ENCODE measurements around the gene GSE1. TPM values are rescaled to one million over a fixed set of nuclear protein-coding genes. Genes with fewer than 3 reads are reported as not detected.
A peak's percentile ranks its signal among the peaks of the same experiment; 100 is the strongest.

The GSE1 gene
- total RNA-seq, 2 experiments from 2014 or later, result 25.1 to 27.6 TPM

GRCh38 chr16:85675251-85675874 lies 62.2 kb downstream of the GSE1 start:
- Mint-ChIP-seq H3K9me3 (no peaks in the 10 kb centered on the region), H3K4me1 (peaks cover 16% of the 10 kb centered on the region), H3K27me3 (no peaks in the 10 kb centered on the region), H3K27ac (peak overlapping the region; percentile 34), H3K36me3 (peaks cover 17% of the 10 kb centered on the region), H3K4me3 (no peak overlapping the region)
- no peak for DNase-seq

GRCh38 chr16:85676466-85676865 lies 63.3 kb downstream of the GSE1 start:
- Mint-ChIP-seq H3K36me3 (peaks cover 13% of the 10 kb centered on the region), H3K4me3 (no peak overlapping the region), H3K27ac (peak overlapping the region; percentile 49), H3K27me3 (no peaks in the 10 kb centered on the region), H3K9me3 (no peaks in the 10 kb centered on the region), H3K4me1 (peaks cover 16% of the 10 kb centered on the region)
- no peak for DNase-seq

GRCh38 chr16:85677383-85677967 lies 64.4 kb downstream of the GSE1 start:
- peaks cover 13% of the 10 kb centered on the region for H3K36me3 Mint-ChIP-seq
- H3K27ac Mint-ChIP-seq, result no peak overlapping the region
- H3K9me3 Mint-ChIP-seq, result no peaks in the 10 kb centered on the region
- no peaks in the 10 kb centered on the region for H3K27me3 Mint-ChIP-seq
- no peak overlapping the region for H3K4me3 Mint-ChIP-seq
- peaks cover 16% of the 10 kb centered on the region for H3K4me1 Mint-ChIP-seq
- DNase-seq, result no peak

DNA sequence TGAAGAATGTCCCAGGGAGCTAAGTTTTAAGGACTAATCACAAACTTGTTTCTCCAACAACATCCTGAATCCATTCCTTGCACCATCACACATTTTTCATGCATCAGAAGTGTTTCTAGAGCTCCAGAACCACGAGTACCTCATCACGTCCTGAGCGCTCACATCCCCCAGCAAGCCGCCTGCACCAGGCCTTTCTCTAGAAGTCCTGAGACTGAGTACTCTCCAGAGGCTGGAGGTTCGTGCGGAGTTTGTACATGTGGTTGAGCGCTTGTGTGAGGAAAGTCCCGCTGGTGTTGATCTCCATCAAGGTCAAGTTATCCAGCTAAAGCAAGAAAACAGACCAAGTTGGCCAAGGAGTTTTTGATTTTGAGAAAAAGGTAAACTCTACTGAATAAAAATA lies 64.9 kb downstream of the GSE1 start:
- Mint-ChIP-seq H3K27ac (peak overlapping the region; percentile 39), H3K4me3 (no peak overlapping the region), H3K9me3 (no peaks in the 10 kb centered on the region), H3K36me3 (peaks cover 10% of the 10 kb centered on the region), H3K27me3 (no peaks in the 10 kb centered on the region), H3K4me1 (peaks cover 16% of the 10 kb centered on the region)
- DNase-seq, result no peak

DNA sequence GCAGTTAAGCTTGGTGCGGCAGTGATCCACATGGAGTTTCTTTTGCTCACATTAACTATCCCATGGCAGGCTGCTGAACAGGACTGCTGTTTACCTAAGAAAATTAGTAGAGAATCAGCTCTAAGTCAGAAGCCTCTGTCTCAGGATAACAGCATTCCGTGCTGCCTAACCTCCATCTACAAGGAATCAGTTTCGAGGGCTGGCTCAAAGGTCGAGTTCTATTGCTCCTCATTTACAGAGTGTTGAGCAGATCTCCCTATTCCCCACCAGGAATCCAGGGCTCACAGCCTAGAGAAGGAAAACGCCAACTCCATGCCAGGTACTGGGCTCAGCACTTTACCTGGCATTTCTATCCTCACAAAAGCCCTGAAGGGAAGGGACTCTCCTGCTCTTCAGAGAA lies 65.7 kb downstream of the GSE1 start:
- Mint-ChIP-seq H3K27ac (no peak overlapping the region), H3K27me3 (no peaks in the 10 kb centered on the region)
- DNase-seq, result no peak

GRCh38 chr16:85679870-85680269 lies 66.7 kb downstream of the GSE1 start:
- Mint-ChIP-seq H3K4me1 (peaks cover 14% of the 10 kb centered on the region), H3K4me3 (no peak overlapping the region), H3K9me3 (no peaks in the 10 kb centered on the region), H3K27me3 (no peaks in the 10 kb centered on the region), H3K27ac (no peak overlapping the region), H3K36me3 (peaks cover 13% of the 10 kb centered on the region)
- DNase-seq, result no peak

More for the DNA sequence above, 65.7 kb downstream of the GSE1 start:
- peaks cover 11% of the 10 kb centered on the region for H3K36me3 Mint-ChIP-seq
- H3K4me1 Mint-ChIP-seq, result peaks cover 16% of the 10 kb centered on the region
- no peak overlapping the region for H3K4me3 Mint-ChIP-seq
- no peaks in the 10 kb centered on the region for H3K9me3 Mint-ChIP-seq

DNA sequence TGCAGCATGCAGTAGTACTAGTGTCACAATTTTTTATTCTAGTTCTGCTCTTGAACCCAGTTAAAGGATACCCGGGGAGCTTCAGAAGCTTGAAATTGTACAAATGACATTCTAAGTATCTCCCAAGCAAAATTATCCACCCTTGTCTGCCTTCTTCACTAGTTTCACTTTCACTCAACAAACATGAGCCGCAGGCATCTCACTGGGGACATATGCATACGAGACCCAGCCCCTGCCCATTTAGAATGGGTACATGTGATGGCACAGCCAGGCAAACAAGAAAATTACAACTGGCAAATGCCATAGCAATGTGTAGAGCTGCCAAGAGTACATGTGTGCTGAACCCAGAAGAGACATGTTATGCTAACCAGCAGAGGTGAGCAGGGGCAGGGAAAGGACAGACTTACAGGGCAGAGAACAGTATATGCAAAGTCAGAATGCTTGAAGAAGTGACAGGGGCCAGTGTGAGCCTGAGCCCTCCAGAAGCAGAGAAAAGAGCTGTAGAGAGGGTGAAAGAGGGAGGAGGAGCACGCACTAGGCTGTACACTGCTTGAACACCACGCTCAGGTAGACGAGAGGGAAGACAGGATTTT lies 67.3 kb downstream of the GSE1 start:
- no peak for DNase-seq
- Mint-ChIP-seq H3K4me1 (peaks cover 9% of the 10 kb centered on the region), H3K27ac (no peak overlapping the region), H3K36me3 (peaks cover 9% of the 10 kb centered on the region), H3K9me3 (no peaks in the 10 kb centered on the region), H3K4me3 (no peak overlapping the region), H3K27me3 (no peaks in the 10 kb centered on the region)

- H3K4me1 Mint-ChIP-seq, result peaks cover 9% of the 10 kb centered on the region
- no peak overlapping the region for H3K27ac Mint-ChIP-seq
- H3K36me3 Mint-ChIP-seq, result peaks cover 12% of the 10 kb centered on the region
- no peaks in the 10 kb centered on the region for H3K9me3 Mint-ChIP-seq
- no peak for DNase-seq
- no peak overlapping the region for H3K4me3 Mint-ChIP-seq
- no peaks in the 10 kb centered on the region for H3K27me3 Mint-ChIP-seq
Measured at GRCh38 chr16:85681255-85681654, 68.1 kb downstream of the GSE1 start.

DNA sequence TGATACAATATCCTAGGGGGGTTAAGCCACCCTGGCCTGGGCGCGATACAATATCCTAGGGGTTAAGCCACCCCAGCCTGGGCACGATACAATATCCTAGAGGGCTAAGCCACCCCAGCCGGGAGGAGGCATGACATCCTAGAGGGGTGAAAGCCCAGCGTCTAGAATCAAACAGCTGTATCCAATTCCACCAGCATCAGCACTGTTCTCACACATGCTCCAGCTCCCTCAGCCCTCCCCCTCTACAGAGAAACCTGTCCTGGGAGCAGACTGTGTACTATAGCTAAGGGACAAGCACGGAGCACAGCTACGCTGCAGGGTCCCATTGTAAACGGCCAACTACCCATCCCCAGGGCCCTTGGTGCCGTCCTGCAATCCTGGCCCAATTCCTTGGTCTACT lies 69.4 kb downstream of the GSE1 start:
- Mint-ChIP-seq H3K4me3 (no peak overlapping the region), H3K27ac (no peak overlapping the region), H3K4me1 (peaks cover 14% of the 10 kb centered on the region), H3K27me3 (no peaks in the 10 kb centered on the region), H3K9me3 (no peaks in the 10 kb centered on the region), H3K36me3 (peaks cover 22% of the 10 kb centered on the region)
- no peak for DNase-seq

GRCh38 chr16:85683363-85683762 lies 70.2 kb downstream of the GSE1 start:
- Mint-ChIP-seq H3K4me3 (no peak overlapping the region), H3K36me3 (peaks cover 26% of the 10 kb centered on the region), H3K9me3 (no peaks in the 10 kb centered on the region), H3K27me3 (no peaks in the 10 kb centered on the region), H3K4me1 (peaks cover 9% of the 10 kb centered on the region), H3K27ac (peak overlapping the region; percentile 34)
- DNase-seq, result no peak

GRCh38 chr16:85685251-85685650 lies 72.1 kb downstream of the GSE1 start:
- Mint-ChIP-seq H3K4me3 (no peak overlapping the region), H3K27me3 (peaks cover 6% of the 10 kb centered on the region), H3K9me3 (no peaks in the 10 kb centered on the region), H3K4me1 (peaks cover 12% of the 10 kb centered on the region), H3K27ac (no peak overlapping the region), H3K36me3 (peaks cover 23% of the 10 kb centered on the region)
- no peak for DNase-seq

GRCh38 chr16:85686912-85687591 lies 73.9 kb downstream of the GSE1 start:
- Mint-ChIP-seq H3K36me3 (peaks cover 23% of the 10 kb centered on the region), H3K27ac (peak overlapping the region; percentile 34), H3K9me3 (no peaks in the 10 kb centered on the region), H3K4me1 (peaks cover 12% of the 10 kb centered on the region), H3K27me3 (peaks cover 17% of the 10 kb centered on the region), H3K4me3 (peak overlapping the region; percentile 89)
- peak; percentile 21 for DNase-seq

GRCh38 chr16:85687651-85688471 lies 74.7 kb downstream of the GSE1 start:
- no peaks in the 10 kb centered on the region for H3K9me3 Mint-ChIP-seq
- DNase-seq, result no peak
- peak overlapping the region; percentile 89 for H3K4me3 Mint-ChIP-seq
- H3K4me1 Mint-ChIP-seq, result peaks cover 12% of the 10 kb centered on the region
- H3K27ac Mint-ChIP-seq, result peak overlapping the region; percentile 84
- H3K27me3 Mint-ChIP-seq, result peaks cover 17% of the 10 kb centered on the region
- H3K36me3 Mint-ChIP-seq, result peaks cover 23% of the 10 kb centered on the region

DNA sequence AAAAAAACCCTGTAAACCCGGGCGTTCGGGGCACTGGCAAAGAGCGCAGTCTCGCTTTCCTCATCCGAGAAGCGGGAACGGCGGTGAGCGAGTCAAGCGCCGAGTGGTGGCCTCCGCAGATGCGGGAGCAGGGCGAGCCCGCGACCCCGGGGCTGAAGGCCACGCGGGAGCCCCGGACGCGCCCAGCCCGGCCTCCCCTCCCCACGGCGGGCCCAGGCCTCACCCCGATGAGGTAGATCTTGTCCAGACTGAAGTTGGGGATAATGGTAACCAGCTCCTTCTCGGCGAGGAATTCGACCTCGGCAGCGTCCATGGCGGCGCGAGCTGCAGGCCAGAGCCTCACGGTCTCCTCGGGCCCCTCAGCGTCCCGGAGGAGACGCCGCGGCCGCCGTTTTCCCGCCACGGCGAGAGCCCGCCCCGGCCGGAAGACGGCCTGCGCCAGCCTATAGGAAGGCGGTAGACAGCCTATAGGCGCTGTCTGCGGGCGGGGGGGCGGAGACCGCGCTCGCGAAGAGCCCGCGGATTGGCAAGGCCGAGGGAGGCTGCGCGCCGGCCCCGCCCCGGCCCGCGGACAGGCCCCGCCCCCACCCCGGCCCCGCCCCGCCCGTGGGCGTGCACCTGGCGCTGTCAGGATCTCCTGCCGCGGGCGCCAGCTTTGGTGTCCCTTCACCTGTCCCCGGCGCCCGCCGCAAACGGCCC lies 75.6 kb downstream of the GSE1 start, which contains the start of gene GINS2:
GINS2 (minus strand) TSS at position 369 of the 699 bp plus-strand sequence; CDS start at position 313, 56 bp downstream.
- H3K27me3 Mint-ChIP-seq, result peaks cover 25% of the 10 kb centered on the region
- peaks cover 20% of the 10 kb centered on the region for H3K36me3 Mint-ChIP-seq
- peak within 1 kb of the TSS; percentile 84 for H3K27ac Mint-ChIP-seq
- peak within 1 kb of the TSS; percentile 89 for H3K4me3 Mint-ChIP-seq
- peaks cover 12% of the 10 kb centered on the region for H3K4me1 Mint-ChIP-seq
- H3K9me3 Mint-ChIP-seq, result no peaks in the 10 kb centered on the region
- DNase-seq, result peak; percentile 95

All from activated naive CD8-positive, alpha-beta T cell treated with anti-CD3 and anti-CD28 coated beads for 36 hours (primary cell).